Measurements from ENCODE around the gene PHYH.
"Not testable (repeated sequence)": the region's sequence is repeated elsewhere in the genome, so short reads cannot be mapped to it uniquely, and the experiment has no call there.

The PHYH gene

DNA sequence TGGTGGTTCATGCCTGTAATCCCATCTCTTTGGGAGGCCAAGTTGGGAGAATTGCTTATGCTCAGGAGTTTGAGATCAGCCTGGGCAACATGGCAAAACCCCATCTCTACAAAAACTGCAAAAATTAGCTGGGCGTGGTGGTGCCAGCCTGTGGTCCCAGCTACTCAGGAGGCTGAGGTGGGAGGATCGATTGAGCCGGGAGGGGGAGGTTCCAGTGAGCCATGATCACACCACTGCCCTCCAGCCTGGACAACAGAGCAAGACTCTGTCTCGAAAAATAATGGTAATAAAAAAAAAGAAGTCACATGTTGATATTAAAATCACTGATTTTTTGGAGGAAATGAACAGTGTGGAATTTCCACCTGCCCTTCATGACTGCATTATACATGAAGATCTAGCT is 15.8 kb downstream of the PHYH start:
- Histone ChIP-seq H3K27ac (ENCODE audit: low read depth, low read length) (no peak overlapping the region), H3K27me3 (ENCODE audit: control insufficient read depth, insufficient read depth, low read length) (no peaks in the 10 kb centered on the region), H3K9ac (ENCODE audit: low read length) (no peak overlapping the region), H3K36me3 (ENCODE audit: control insufficient read depth, insufficient read depth, low read length) (peaks cover 12% of the 10 kb centered on the region), H3K4me1 (ENCODE audit: control insufficient read depth, insufficient read depth, low read length) (no peaks in the 10 kb centered on the region), H3K4me3 (ENCODE audit: low read length) (no peak overlapping the region)

DNA sequence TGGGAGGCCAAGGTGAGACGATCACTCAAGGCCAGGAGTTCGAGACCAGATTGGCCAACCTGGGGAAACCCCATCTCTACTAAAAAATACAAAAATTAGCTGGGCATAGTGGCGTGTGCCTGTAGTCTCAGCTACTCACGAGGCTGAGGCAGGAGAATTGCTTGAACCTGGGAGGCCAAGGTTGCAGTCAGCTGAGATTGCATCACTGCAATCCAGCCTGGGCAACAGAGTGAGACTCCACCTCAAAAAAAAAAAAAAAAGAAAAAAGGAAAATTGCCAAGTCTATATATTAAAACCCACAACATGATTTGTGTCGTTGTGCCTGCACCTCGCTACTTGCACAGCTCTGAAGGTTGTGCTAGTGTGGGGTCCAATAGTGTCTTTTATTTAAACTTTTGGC is 17.5 kb downstream of the PHYH start:
- H3K4me1 ChIP-seq (ENCODE audit: control insufficient read depth, insufficient read depth, low read length); H3K9ac ChIP-seq (ENCODE audit: low read length); H3K4me3 ChIP-seq (ENCODE audit: low read length); H3K27ac ChIP-seq (ENCODE audit: low read depth, low read length); H3K27me3 ChIP-seq (ENCODE audit: control insufficient read depth, insufficient read depth, low read length): not testable (repeated sequence)
- peaks cover 12% of the 10 kb centered on the region for H3K36me3 ChIP-seq (ENCODE audit: control insufficient read depth, insufficient read depth, low read length)

DNA sequence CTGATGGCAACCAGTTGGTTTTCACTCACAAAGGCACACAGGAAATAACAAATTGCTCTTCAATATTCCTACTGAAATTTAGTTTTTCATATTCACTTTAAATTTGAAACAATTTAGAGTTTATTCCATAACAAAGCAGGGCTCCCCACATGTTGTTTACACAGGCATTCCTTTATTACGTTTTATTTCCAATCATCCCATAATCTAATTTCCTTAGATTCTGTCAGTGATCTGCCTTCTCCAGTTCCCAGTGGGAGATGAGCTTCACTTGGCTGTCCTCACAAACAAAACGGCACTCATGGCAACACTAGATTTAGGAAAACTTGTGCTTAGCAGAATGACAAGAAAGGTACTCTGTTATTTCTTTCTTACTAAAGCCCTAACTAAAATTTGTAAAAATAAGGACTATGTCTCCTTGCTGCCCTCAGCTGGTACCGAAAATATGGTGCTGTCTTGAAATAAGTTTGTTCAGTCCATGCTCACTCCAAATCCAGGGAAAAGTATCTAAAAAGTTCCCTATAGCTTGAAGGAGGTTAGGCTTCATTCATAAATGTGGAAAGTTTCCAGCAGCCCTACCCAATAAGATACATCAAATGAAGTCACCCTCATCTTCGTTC is 23.0 kb downstream of the PHYH start:
- Histone ChIP-seq H3K9ac (ENCODE audit: low read length) (no peak overlapping the region), H3K27ac (ENCODE audit: low read depth, low read length) (no peak overlapping the region), H3K36me3 (ENCODE audit: control insufficient read depth, insufficient read depth, low read length) (peaks cover 9% of the 10 kb centered on the region), H3K27me3 (ENCODE audit: control insufficient read depth, insufficient read depth, low read length) (no peaks in the 10 kb centered on the region), H3K4me1 (ENCODE audit: control insufficient read depth, insufficient read depth, low read length) (no peaks in the 10 kb centered on the region), H3K4me3 (ENCODE audit: low read length) (no peak overlapping the region)

DNA sequence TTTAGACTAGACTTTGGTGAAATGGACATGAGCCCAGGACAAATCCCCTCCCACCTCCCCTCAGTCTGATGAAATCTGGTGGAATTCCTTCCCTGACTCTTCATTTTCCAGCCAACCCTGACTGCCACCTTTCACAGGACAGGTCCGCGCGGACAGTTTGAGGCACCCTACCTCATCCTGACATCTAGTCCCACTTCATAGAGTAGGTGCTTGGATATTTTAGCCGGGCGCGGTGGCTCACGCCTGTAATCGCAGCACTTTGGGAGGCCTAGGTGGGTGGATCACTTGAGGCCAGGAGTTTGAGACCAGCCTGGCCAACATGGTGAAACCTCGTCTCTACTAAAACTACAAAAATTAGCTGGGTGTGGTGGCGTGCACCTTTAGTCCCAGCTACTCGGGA is 23.7 kb downstream of the PHYH start:
- H3K4me1 ChIP-seq (ENCODE audit: control insufficient read depth, insufficient read depth, low read length); H3K9ac ChIP-seq (ENCODE audit: low read length); H3K36me3 ChIP-seq (ENCODE audit: control insufficient read depth, insufficient read depth, low read length); H3K27ac ChIP-seq (ENCODE audit: low read depth, low read length); H3K27me3 ChIP-seq (ENCODE audit: control insufficient read depth, insufficient read depth, low read length); H3K4me3 ChIP-seq (ENCODE audit: low read length): not testable (repeated sequence)

DNA sequence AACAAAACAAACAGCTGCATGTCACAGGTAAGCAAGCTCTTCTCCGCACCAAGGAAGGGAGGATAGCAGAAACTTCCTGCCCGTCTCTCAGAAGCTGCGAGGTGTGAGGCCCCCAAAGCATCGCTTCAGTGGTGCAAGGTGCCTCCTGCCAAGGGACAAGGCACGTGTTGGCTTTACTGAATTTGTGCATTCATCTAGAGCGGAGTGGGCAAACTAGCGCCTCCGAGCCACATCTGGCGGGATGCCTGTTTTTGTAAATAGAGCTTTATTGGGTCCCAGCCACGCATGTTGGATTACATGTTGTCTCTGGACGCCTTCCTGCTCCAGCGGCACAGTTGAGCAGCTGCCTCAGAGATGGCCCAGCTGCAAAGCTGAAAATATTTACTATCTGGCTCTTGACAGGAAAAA is 27.7 kb downstream of the PHYH start:
- Histone ChIP-seq H3K4me1 (ENCODE audit: control insufficient read depth, insufficient read depth, low read length) (no peaks in the 10 kb centered on the region), H3K4me3 (ENCODE audit: low read length) (no peak overlapping the region), H3K27me3 (ENCODE audit: control insufficient read depth, insufficient read depth, low read length) (no peaks in the 10 kb centered on the region), H3K9ac (ENCODE audit: low read length) (no peak overlapping the region), H3K36me3 (ENCODE audit: control insufficient read depth, insufficient read depth, low read length) (no peaks in the 10 kb centered on the region), H3K27ac (ENCODE audit: low read depth, low read length) (no peak overlapping the region)

DNA sequence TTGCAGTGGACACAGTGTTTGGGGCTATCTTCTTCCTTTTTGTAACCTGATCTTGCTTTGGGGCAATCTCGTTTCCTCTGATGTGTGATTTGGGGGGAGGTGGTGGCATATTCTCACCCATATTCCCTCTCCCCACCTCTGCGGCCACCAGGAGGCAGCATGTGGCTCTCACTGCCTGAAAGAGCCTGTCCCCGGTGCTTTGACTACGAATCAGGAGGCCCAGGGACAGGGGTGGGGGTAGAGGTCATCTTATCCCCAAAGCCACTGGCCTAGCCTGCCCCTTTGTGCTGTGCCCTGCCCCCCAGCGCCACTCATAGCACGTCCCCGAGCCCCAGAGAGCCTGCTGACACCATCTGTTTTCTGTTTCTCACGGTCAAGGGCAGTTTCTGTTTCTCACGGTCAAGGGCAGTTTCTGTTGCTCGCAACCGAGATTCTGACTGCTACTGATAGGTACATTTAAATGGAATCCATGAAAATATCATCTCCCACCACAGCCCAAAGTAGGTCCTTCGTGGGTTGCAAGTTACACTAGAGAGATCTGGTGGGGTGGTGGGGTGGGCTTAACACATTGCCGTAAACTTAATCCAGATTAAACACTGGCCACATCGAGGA is 28.2 kb downstream of the PHYH start:
- Histone ChIP-seq H3K4me3 (ENCODE audit: low read length) (no peak overlapping the region), H3K4me1 (ENCODE audit: control insufficient read depth, insufficient read depth, low read length) (no peaks in the 10 kb centered on the region), H3K27me3 (ENCODE audit: control insufficient read depth, insufficient read depth, low read length) (no peaks in the 10 kb centered on the region), H3K9ac (ENCODE audit: low read length) (no peak overlapping the region), H3K36me3 (ENCODE audit: control insufficient read depth, insufficient read depth, low read length) (no peaks in the 10 kb centered on the region), H3K27ac (ENCODE audit: low read depth, low read length) (no peak overlapping the region)

DNA sequence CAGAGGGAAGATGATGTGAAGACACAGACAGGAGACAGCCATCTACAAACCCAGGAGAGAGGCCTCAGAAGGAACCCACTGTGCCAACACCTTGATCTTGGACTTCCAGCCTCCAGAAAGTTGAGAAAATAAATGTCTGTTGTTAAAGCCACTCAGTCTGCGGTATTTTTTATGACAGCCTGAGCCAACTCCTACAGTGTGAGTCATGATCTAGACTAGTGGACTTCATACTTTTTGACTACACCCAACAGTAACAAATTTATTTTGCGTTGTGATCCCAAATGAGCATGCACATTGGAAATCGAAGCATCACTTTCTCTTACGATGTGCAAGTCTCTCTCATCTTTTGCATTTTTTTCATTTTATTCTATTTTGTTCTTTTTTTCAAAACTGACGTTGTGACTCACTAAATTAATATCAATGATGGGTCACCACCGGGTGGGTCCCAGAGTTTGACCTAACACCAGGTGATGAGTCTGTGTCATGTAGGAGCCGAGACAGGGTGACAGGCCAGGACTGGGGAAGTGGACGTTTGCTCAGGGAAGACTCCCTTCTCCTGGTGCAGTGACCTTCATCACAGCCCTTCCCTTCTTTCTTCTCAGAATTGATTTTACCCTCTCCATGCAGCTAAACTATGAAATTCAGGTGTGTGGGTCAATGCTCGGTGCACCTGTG is 28.9 kb downstream of the PHYH start:
- no peak overlapping the region for H3K4me3 ChIP-seq (ENCODE audit: low read length)
- no peaks in the 10 kb centered on the region for H3K27me3 ChIP-seq (ENCODE audit: control insufficient read depth, insufficient read depth, low read length)
- no peak overlapping the region for H3K27ac ChIP-seq (ENCODE audit: low read depth, low read length)
- no peaks in the 10 kb centered on the region for H3K4me1 ChIP-seq (ENCODE audit: control insufficient read depth, insufficient read depth, low read length)
- H3K36me3 ChIP-seq (ENCODE audit: control insufficient read depth, insufficient read depth, low read length), result no peaks in the 10 kb centered on the region
- no peak overlapping the region for H3K9ac ChIP-seq (ENCODE audit: low read length)

DNA sequence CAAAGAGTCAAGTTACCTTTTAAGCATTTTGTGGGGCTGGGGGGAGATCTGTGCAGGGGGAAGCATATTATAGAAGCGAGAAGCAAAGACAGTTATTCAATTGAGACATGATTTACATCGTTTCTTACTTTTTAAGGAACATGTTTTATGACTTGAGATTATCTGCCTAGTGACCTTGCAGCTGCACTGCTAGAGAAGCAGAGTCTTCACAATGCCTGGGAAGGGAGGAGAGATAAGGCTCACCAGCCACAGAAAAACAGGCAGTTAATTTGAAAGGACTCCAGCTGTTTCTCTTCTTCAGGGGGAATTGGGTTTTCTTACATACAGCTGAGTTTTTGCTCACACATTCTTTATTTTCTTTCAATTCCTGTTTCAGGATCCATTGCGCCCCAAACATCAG is 31.0 kb downstream of the PHYH start:
- Histone ChIP-seq H3K27me3 (ENCODE audit: control insufficient read depth, insufficient read depth, low read length) (no peaks in the 10 kb centered on the region), H3K4me3 (ENCODE audit: low read length) (no peak overlapping the region), H3K9ac (ENCODE audit: low read length) (no peak overlapping the region), H3K36me3 (ENCODE audit: control insufficient read depth, insufficient read depth, low read length) (no peaks in the 10 kb centered on the region), H3K27ac (ENCODE audit: low read depth, low read length) (no peak overlapping the region), H3K4me1 (ENCODE audit: control insufficient read depth, insufficient read depth, low read length) (no peaks in the 10 kb centered on the region)

DNA sequence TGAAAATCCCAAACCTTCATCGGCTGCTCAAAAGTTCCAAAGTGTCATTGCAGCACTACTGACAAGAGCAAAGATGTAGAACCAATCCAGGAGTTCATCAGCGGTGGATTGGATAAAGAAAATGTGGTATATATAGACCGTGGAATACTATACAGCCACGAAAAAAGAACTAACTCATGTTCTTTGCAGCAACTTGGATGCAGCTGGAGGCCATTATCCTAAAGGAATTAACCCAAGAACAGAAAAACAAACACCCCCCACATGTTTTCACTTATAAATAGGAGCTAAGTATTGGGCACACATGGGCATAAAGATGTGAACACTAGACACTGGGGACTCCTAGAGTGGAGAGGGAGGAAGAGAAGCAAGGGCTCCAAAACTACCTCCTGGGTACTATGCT is 31.6 kb downstream of the PHYH start:
- H3K27me3 ChIP-seq (ENCODE audit: control insufficient read depth, insufficient read depth, low read length), result no peaks in the 10 kb centered on the region
- no peak overlapping the region for H3K4me3 ChIP-seq (ENCODE audit: low read length)
- no peak overlapping the region for H3K27ac ChIP-seq (ENCODE audit: low read depth, low read length)
- H3K9ac ChIP-seq (ENCODE audit: low read length), result no peak overlapping the region
- H3K4me1 ChIP-seq (ENCODE audit: control insufficient read depth, insufficient read depth, low read length), result no peaks in the 10 kb centered on the region
- H3K36me3 ChIP-seq (ENCODE audit: control insufficient read depth, insufficient read depth, low read length), result no peaks in the 10 kb centered on the region

DNA sequence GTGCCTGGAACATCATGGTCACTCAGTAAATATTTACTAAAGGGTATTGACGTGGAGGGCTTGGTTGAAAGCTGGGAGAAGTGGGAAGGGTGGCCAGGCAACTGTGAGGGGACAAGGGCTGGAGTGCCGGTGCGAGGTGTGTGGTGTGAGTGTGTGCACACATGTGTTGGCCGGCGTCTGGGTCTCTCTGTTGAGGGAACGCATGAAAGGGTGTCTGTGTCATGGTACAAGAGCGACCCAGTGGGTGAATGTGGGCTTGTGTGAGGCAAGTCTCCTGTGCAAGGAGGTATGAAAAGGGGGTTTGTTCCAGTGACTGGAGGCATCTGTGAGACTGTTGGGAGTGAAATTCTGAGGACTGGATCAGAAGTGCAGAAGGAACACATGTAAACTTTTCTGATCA is 36.3 kb downstream of the PHYH start:
- Histone ChIP-seq H3K9ac (ENCODE audit: low read length) (no peak overlapping the region), H3K36me3 (ENCODE audit: control insufficient read depth, insufficient read depth, low read length) (no peaks in the 10 kb centered on the region), H3K4me1 (ENCODE audit: control insufficient read depth, insufficient read depth, low read length) (no peaks in the 10 kb centered on the region), H3K4me3 (ENCODE audit: low read length) (no peak overlapping the region), H3K27me3 (ENCODE audit: control insufficient read depth, insufficient read depth, low read length) (no peaks in the 10 kb centered on the region), H3K27ac (ENCODE audit: low read depth, low read length) (no peak overlapping the region)

DNA sequence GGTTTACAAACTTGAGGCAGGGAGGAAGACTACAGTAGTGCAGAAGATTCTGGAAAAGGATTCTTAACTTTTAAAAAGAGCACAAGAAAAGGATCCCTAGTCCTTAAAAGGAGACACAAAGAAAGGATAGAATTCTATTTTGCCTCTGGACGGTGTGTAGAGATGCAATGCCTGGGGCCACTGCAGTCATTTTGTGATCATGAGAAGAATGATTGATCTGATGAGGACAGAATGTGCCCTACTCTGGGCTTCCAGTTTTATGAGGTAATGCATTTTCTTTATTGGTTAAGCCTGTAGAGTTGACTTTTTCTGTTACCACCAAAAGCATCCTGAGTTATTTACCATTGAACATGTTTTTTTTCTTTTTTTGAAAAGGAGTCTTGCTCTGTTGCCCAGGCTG is 37.4 kb downstream of the PHYH start:
- H3K4me3 ChIP-seq (ENCODE audit: low read length), result no peak overlapping the region
- H3K36me3 ChIP-seq (ENCODE audit: control insufficient read depth, insufficient read depth, low read length), result no peaks in the 10 kb centered on the region
- H3K27ac ChIP-seq (ENCODE audit: low read depth, low read length), result no peak overlapping the region
- no peak overlapping the region for H3K9ac ChIP-seq (ENCODE audit: low read length)
- H3K27me3 ChIP-seq (ENCODE audit: control insufficient read depth, insufficient read depth, low read length), result no peaks in the 10 kb centered on the region
- H3K4me1 ChIP-seq (ENCODE audit: control insufficient read depth, insufficient read depth, low read length), result no peaks in the 10 kb centered on the region

DNA sequence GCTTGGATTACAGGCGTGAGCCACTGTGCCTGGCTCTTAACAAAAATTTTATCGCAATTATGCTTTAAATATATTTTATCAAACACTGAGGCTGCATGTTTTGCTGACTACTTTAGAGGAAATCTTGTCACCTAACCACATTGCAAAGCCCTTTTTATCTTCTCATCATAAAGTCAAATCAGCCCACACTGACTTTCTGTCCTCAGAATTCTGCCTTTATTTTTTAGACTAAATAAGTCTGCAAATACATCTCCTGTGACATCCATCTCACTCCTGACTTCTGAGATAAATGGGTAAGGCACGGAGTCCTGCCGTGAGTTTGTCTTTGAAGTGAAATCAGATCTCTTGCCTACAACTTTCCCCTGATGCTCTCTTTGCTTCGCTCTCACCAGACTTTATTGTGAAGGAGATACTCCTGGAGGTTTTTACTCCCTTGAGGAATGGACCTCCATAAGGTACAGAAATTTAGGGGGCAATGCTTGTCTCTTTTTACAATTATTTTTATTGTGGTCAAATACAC is 42.2 kb downstream of the PHYH start:
- H3K4me1 ChIP-seq (ENCODE audit: control insufficient read depth, insufficient read depth, low read length), result no peaks in the 10 kb centered on the region
- no peak overlapping the region for H3K27ac ChIP-seq (ENCODE audit: low read depth, low read length)
- H3K4me3 ChIP-seq (ENCODE audit: low read length), result no peak overlapping the region
- no peaks in the 10 kb centered on the region for H3K27me3 ChIP-seq (ENCODE audit: control insufficient read depth, insufficient read depth, low read length)
- H3K36me3 ChIP-seq (ENCODE audit: control insufficient read depth, insufficient read depth, low read length), result no peaks in the 10 kb centered on the region
- H3K9ac ChIP-seq (ENCODE audit: low read length), result no peak overlapping the region

DNA sequence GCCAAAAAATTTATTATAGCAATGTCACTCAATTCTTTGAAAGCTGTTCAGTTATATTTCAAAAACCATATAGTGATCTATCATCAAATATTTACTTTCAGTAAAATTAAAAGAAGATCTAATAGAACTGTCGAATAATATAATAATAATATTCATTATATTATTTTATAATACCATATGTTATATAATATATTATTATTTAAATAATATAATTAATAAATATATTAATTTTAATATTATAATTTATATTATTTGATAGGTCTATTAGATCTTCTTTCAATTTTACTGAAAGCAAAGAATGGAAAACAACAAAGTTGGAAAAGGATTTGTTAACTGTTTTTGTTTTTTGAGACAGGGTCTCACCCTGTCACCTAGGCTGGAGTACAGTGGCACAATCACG is 43.2 kb downstream of the PHYH start:
- no peak overlapping the region for H3K27ac ChIP-seq (ENCODE audit: low read depth, low read length)
- H3K36me3 ChIP-seq (ENCODE audit: control insufficient read depth, insufficient read depth, low read length), result no peaks in the 10 kb centered on the region
- H3K4me1 ChIP-seq (ENCODE audit: control insufficient read depth, insufficient read depth, low read length), result no peaks in the 10 kb centered on the region
- H3K9ac ChIP-seq (ENCODE audit: low read length), result no peak overlapping the region
- no peak overlapping the region for H3K4me3 ChIP-seq (ENCODE audit: low read length)
- H3K27me3 ChIP-seq (ENCODE audit: control insufficient read depth, insufficient read depth, low read length), result no peaks in the 10 kb centered on the region
